Measurements from ENCODE around the gene FOLR1. TPM values are rescaled to one million over a fixed set of nuclear protein-coding genes. Genes with fewer than 3 reads are reported as not detected.

FOLR1 gene
- polyA plus RNA-seq, 1 of the 3 experiments (the other 2 are of a cell fraction) = not detected

DNA sequence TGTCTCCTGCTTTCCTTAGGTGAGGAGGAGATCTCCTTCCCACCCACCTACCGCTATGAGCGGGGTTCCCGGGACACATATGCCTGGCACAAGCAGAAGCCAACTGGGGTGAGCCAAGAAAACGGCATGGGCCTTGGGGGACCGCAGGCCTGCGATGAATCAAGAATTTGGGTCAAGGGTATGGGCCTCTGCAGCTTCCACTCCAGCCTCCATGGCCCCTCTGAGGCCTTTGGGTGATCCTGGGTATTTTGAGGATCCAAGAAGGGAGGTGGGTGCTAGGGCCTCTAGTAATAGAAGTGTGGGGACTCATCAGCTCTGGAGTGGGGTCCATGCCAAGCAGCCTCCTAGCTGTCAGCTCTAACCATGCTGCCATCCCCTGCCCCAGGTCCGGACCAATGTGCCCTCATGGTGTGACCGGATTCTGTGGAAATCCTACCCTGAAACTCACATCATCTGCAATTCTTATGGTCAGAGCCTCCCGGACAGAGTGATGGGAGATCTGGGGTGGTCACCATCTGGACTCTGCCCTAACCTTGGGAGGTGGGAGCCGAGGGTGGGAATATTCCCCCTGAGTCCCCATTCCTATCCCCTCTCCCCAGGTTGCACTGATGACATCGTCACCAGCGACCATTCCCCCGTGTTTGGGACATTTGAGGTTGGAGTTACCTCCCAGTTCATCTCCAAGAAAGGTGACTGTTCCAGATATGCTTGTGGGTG, 41.3 kb downstream of the FOLR1 start:
- no peak overlapping the region for H3K9ac ChIP-seq
- H3K9me2 ChIP-seq = no peaks in the 10 kb centered on the region
- no peaks in the 10 kb centered on the region for H3K9me3 ChIP-seq
- H4K20me1 ChIP-seq (ENCODE audit: insufficient read depth) = peaks cover 28% of the 10 kb centered on the region
- H3K27ac ChIP-seq (ENCODE audit: low read depth in 2 of 2, low read length in 1 of 2) = no peak overlapping the region; a peak in 1 of 4 replicates
- peaks cover under 1 to 21% of the 10 kb centered on the region in 2 experiments; a peak in 2 of 4 replicates for H3K4me1 ChIP-seq (ENCODE audit: control insufficient read depth in 1 of 2, insufficient read depth in 2 of 2, low read depth in 1 of 2, low read length in 1 of 2)
- DNase-seq = no peak
- no peaks in the 10 kb centered on the region for H3K27me3 ChIP-seq (ENCODE audit: insufficient read depth)
- peaks cover 49 to 79% of the 10 kb centered on the region in 2 experiments for H3K36me3 ChIP-seq (replicated peaks in 1 of 2; ENCODE audit: control insufficient read depth in 1 of 2, insufficient read depth in 2 of 2, low read length in 1 of 2)
- ChIA-PET POLR2A (interaction anchor here (0.7 to 2.2 kb wide), 4 partner anchors 10 to 198 kb away, joined by 3 to 9 read pairs (median 5); no protein-coding TSS in a partner anchor), CTCF (interaction anchor here (1.0 to 1.3 kb wide), 3 partner anchors 181 to 208 kb away, joined by 3 to 4 read pairs (median 3); no protein-coding TSS in a partner anchor)
- H2AFZ ChIP-seq (ENCODE audit: low read depth) = no peak overlapping the region
- H3K4me2 ChIP-seq = no peak overlapping the region
- H3K79me2 ChIP-seq (ENCODE audit: insufficient read depth) = peaks cover 16% of the 10 kb centered on the region; the same call in 1 of the 2 replicates
- no peak for TF ChIP-seq TCF12 (IDR thresholded peaks at IDR 0.05)
- no peak for TF ChIP-seq YY1 (IDR thresholded peaks at IDR 0.05; ENCODE audit: low read depth)
- TF ChIP-seq TAF1 (IDR thresholded peaks at IDR 0.05; ENCODE audit: borderline replicate concordance, low read depth, low read length) = no peak
- TF ChIP-seq, protein P1, sequence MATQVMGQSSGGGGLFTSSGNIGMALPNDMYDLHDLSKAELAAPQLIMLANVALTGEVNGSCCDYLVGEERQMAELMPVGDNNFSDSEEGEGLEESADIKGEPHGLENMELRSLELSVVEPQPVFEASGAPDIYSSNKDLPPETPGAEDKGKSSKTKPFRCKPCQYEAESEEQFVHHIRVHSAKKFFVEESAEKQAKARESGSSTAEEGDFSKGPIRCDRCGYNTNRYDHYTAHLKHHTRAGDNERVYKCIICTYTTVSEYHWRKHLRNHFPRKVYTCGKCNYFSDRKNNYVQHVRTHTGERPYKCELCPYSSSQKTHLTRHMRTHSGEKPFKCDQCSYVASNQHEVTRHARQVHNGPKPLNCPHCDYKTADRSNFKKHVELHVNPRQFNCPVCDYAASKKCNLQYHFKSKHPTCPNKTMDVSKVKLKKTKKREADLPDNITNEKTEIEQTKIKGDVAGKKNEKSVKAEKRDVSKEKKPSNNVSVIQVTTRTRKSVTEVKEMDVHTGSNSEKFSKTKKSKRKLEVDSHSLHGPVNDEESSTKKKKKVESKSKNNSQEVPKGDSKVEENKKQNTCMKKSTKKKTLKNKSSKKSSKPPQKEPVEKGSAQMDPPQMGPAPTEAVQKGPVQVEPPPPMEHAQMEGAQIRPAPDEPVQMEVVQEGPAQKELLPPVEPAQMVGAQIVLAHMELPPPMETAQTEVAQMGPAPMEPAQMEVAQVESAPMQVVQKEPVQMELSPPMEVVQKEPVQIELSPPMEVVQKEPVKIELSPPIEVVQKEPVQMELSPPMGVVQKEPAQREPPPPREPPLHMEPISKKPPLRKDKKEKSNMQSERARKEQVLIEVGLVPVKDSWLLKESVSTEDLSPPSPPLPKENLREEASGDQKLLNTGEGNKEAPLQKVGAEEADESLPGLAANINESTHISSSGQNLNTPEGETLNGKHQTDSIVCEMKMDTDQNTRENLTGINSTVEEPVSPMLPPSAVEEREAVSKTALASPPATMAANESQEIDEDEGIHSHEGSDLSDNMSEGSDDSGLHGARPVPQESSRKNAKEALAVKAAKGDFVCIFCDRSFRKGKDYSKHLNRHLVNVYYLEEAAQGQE (IDR thresholded peaks at IDR 0.05; ENCODE audit: low read depth, low read length) = no peak
- TF ChIP-seq, protein P2, sequence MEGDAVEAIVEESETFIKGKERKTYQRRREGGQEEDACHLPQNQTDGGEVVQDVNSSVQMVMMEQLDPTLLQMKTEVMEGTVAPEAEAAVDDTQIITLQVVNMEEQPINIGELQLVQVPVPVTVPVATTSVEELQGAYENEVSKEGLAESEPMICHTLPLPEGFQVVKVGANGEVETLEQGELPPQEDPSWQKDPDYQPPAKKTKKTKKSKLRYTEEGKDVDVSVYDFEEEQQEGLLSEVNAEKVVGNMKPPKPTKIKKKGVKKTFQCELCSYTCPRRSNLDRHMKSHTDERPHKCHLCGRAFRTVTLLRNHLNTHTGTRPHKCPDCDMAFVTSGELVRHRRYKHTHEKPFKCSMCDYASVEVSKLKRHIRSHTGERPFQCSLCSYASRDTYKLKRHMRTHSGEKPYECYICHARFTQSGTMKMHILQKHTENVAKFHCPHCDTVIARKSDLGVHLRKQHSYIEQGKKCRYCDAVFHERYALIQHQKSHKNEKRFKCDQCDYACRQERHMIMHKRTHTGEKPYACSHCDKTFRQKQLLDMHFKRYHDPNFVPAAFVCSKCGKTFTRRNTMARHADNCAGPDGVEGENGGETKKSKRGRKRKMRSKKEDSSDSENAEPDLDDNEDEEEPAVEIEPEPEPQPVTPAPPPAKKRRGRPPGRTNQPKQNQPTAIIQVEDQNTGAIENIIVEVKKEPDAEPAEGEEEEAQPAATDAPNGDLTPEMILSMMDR (IDR thresholded peaks at IDR 0.05) = no peak
- no peak for TF ChIP-seq SIN3A (IDR thresholded peaks at IDR 0.05; ENCODE audit: borderline replicate concordance, low read depth, low read length)
- TF ChIP-seq, protein P3, sequence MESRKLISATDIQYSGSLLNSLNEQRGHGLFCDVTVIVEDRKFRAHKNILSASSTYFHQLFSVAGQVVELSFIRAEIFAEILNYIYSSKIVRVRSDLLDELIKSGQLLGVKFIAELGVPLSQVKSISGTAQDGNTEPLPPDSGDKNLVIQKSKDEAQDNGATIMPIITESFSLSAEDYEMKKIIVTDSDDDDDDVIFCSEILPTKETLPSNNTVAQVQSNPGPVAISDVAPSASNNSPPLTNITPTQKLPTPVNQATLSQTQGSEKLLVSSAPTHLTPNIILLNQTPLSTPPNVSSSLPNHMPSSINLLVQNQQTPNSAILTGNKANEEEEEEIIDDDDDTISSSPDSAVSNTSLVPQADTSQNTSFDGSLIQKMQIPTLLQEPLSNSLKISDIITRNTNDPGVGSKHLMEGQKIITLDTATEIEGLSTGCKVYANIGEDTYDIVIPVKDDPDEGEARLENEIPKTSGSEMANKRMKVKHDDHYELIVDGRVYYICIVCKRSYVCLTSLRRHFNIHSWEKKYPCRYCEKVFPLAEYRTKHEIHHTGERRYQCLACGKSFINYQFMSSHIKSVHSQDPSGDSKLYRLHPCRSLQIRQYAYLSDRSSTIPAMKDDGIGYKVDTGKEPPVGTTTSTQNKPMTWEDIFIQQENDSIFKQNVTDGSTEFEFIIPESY (IDR thresholded peaks at IDR 0.05; ENCODE audit: borderline replicate concordance, low read depth) = no peak
- TF ChIP-seq, protein P4, sequence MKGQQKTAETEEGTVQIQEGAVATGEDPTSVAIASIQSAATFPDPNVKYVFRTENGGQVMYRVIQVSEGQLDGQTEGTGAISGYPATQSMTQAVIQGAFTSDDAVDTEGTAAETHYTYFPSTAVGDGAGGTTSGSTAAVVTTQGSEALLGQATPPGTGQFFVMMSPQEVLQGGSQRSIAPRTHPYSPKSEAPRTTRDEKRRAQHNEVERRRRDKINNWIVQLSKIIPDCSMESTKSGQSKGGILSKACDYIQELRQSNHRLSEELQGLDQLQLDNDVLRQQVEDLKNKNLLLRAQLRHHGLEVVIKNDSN (IDR thresholded peaks at IDR 0.05; ENCODE audit: borderline replicate concordance, low read depth) = no peak
- TF ChIP-seq SMC3 (IDR thresholded peaks at IDR 0.05; ENCODE audit: low read depth, low read length) = no peak
- TF ChIP-seq RXRA (IDR thresholded peaks at IDR 0.05; ENCODE audit: borderline replicate concordance, low read depth) = no peak
- TF ChIP-seq MXI1 (IDR thresholded peaks at IDR 0.05; ENCODE audit: low read depth, low read length) = no peak
- no peak for TF ChIP-seq TEAD4 (IDR thresholded peaks at IDR 0.05; ENCODE audit: borderline replicate concordance, insufficient read depth)
- TF ChIP-seq CHD2 (IDR thresholded peaks at IDR 0.05; ENCODE audit: low read length, partially characterized antibody) = no peak
- TF ChIP-seq NRF1 (IDR thresholded peaks at IDR 0.05; ENCODE audit: low read depth, low read length) = no peak
- no peak for TF ChIP-seq GABPA (IDR thresholded peaks at IDR 0.05; ENCODE audit: low read depth)
- WGBS (ENCODE audit: low lambda C conversion rate) = 89% methylated on average over 13 of the region's 13 CpGs
- H3K4me3 ChIP-seq (ENCODE audit: low read depth in 2 of 2, low read length in 1 of 2) = no peak overlapping the region
- peaks cover 46% of the 10 kb centered on the region for H3F3A ChIP-seq (replicated peaks; ENCODE audit: insufficient read depth)
